ENCODE measurements around the gene ALDH4A1. TPM values are rescaled to one million over a fixed set of nuclear protein-coding genes. Genes with fewer than 3 reads are reported as not detected.
"Not testable (repeated sequence)": the region's sequence is repeated elsewhere in the genome, so short reads cannot be mapped to it uniquely, and the experiment has no call there.

Gene ALDH4A1
- total and polyA plus RNA-seq, 9 donors: 2.8 to 13.9 (median 8.0) TPM

- Histone ChIP-seq H3K9me3 (no peaks in the 10 kb centered on the region), H3K4me1 (ENCODE audit: insufficient read depth) (no peaks in the 10 kb centered on the region), H3K27ac (no peak overlapping the region), H3K36me3 (no peaks in the 10 kb centered on the region), H3K4me3 (no peak overlapping the region), H3K27me3 (no peaks in the 10 kb centered on the region)
- 80 to 100% (median 84%) methylated on average over 2 to 8 of the region's 8 CpGs for WGBS, 3 donors
- intact Hi-C loops (cut with DNase I): no loop called here
- TF ChIP-seq CTCF (IDR thresholded peaks at IDR 0.05): no peak
- no peak for DNase-seq
These were observed 30.2 kb downstream of the ALDH4A1 start for GRCh38 chr1:18872071-18872611.

- no peak for TF ChIP-seq EP300 (IDR thresholded peaks at IDR 0.05)
- no peak for TF ChIP-seq POLR2A (IDR thresholded peaks at IDR 0.05)
- H3K4me1 ChIP-seq (ENCODE audit: insufficient read depth): no peaks in the 10 kb centered on the region
- H3K27ac ChIP-seq: no peak overlapping the region
- 74 to 91% (median 82%) methylated on average over 7 of the region's 7 CpGs for WGBS, 3 donors
- no peak overlapping the region for H3K4me3 ChIP-seq
- intact Hi-C loops (cut with DNase I): no loop called here
- no peaks in the 10 kb centered on the region for H3K36me3 ChIP-seq
- H3K27me3 ChIP-seq: no peaks in the 10 kb centered on the region
- no peak for DNase-seq
- H3K9me3 ChIP-seq: no peaks in the 10 kb centered on the region
These were observed 30.8 kb downstream of the ALDH4A1 start for GRCh38 chr1:18871401-18872070.

GRCh38 chr1:18870957-18871356, 31.4 kb downstream of the ALDH4A1 start:
- no peaks in the 10 kb centered on the region for H3K4me1 ChIP-seq (ENCODE audit: insufficient read depth)
- H3K36me3 ChIP-seq: no peaks in the 10 kb centered on the region
- H3K9me3 ChIP-seq: no peaks in the 10 kb centered on the region
- intact Hi-C loops (cut with DNase I): no loop called here
- no peak overlapping the region for H3K27ac ChIP-seq
- H3K4me3 ChIP-seq: no peak overlapping the region
- H3K27me3 ChIP-seq: no peaks in the 10 kb centered on the region
- DNase-seq: no peak
- 89 to 95% (median 90%) methylated on average over 10 of the region's 10 CpGs for WGBS, 3 donors
- TF ChIP-seq EP300 (IDR thresholded peaks at IDR 0.05): no peak
- TF ChIP-seq POLR2A (IDR thresholded peaks at IDR 0.05): no peak
- TF ChIP-seq CTCF (IDR thresholded peaks at IDR 0.05): no peak

GRCh38 chr1:18870595-18870865, 31.8 kb downstream of the ALDH4A1 start:
- H3K9me3 ChIP-seq; H3K27me3 ChIP-seq; H3K4me1 ChIP-seq (ENCODE audit: insufficient read depth); H3K27ac ChIP-seq; DNase-seq; H3K36me3 ChIP-seq; intact Hi-C loops (cut with DNase I); H3K4me3 ChIP-seq: not testable (repeated sequence)
- WGBS, 3 donors: 71 to 79% (median 79%) methylated on average over 3 of the region's 3 CpGs

DNA sequence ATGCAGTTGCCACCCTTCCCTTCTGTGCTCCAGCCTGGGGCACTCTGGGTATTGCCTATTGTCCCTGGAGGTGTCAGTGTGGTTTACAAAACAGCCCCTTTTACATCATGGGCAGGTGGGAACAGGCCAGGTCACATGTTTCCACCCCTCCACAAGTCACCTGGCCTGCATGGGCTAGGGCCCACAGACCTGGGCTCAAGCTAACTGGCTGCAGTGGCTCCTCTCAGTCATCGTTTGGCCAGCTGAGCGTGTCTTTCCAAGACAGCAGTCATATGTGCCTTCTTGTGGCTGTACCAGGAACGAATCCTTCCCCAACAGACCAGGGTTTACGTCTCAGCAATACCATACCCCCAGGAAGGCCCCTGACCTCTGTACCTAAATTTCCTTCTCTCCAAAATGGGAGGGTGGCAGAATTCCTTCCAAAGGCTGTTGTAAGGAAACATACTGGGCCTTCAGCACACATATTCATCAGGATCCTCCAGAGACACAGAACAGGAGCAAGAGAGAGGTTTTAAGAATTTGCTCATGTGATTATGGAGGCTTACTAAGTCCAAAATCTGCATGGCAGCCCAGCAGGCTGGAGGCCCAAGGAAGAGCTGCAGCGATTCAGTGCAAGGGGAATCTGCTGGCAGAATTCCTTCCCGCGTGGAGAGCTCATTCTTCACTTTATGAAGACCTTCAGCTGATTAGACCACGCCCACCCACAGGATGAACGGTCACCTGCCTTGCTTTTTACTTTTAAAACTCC, 32.3 kb downstream of the ALDH4A1 start:
- no peak overlapping the region for H3K4me3 ChIP-seq
- DNase-seq: no peak
- H3K27ac ChIP-seq: no peak overlapping the region
- TF ChIP-seq CTCF (IDR thresholded peaks at IDR 0.05) (no peak), POLR2A (IDR thresholded peaks at IDR 0.05) (no peak), EP300 (IDR thresholded peaks at IDR 0.05) (no peak)
- H3K9me3 ChIP-seq: no peaks in the 10 kb centered on the region
- WGBS, 3 donors: 54 to 59% (median 58%) methylated on average over 9 of the region's 9 CpGs
- no peaks in the 10 kb centered on the region for H3K4me1 ChIP-seq (ENCODE audit: insufficient read depth)
- H3K27me3 ChIP-seq: no peaks in the 10 kb centered on the region
- intact Hi-C loops (cut with DNase I): no loop called here
- H3K36me3 ChIP-seq: no peaks in the 10 kb centered on the region

All from ovary (tissue), 9 donors.